GM12873 (cell line): ENCODE data around the gene TRIM25.

Experiments
- CTCF ChIP-seq: IDR thresholded peaks from 2 replicates; pipeline ENCODE4 v1.5.1; 2012; ENCODE audit warnings: low read depth, mild to moderate bottlenecking, moderate library complexity, low read length, control low read depth; ENCODE audit not compliant: insufficient read depth; ENCODE audit errors: missing control alignments

Gene TRIM25

GRCh38 chr17:56861899-56862298 is 52.0 kb downstream of the TRIM25 start:
- no peak for TF ChIP-seq CTCF

- TF ChIP-seq CTCF, result no peak
Measured at GRCh38 chr17:56851008-56851407, 62.8 kb downstream of the TRIM25 start.

GRCh38 chr17:56850591-56850990 is 63.3 kb downstream of the TRIM25 start:
- no peak for TF ChIP-seq CTCF

- TF ChIP-seq CTCF, result no peak
Measured at GRCh38 chr17:56849131-56849530, 64.7 kb downstream of the TRIM25 start.

GRCh38 chr17:56847106-56847505 is 66.7 kb downstream of the TRIM25 start:
- TF ChIP-seq CTCF, result no peak

GRCh38 chr17:56845934-56846333 is 67.9 kb downstream of the TRIM25 start:
- no peak for TF ChIP-seq CTCF

GRCh38 chr17:56842577-56842976 is 71.3 kb downstream of the TRIM25 start:
- no peak for TF ChIP-seq CTCF
